KMS-11 (cell line): ENCODE data around the gene PPP1R12A.

ENCODE experiments used
- H2AFZ ChIP-seq: fragments of 200-600 bp; sonication (generic); 2 replicates; pipeline ENCODE4 v1.6.1; 2016; ENCODE audit warnings: antibody characterized with exemption, mixed run types, low read depth
- H3K27ac ChIP-seq: fragments of 200-600 bp; sonication (generic); 2 replicates; pipeline ENCODE4 v1.6.1; 2016; ENCODE audit warnings: mild to moderate bottlenecking, mixed run types
- H3K27me3 ChIP-seq: fragments of 200-600 bp; sonication (generic); 2 replicates; pipeline ENCODE4 v1.6.1; 2017; ENCODE audit warnings: mild to moderate bottlenecking, low read depth, mixed run types, moderate library complexity; ENCODE audit not compliant: insufficient read depth
- H3K36me3 ChIP-seq: fragments of 200-600 bp; sonication (generic); 2 replicates; pipeline ENCODE4 v1.6.1; 2017; ENCODE audit warnings: mild to moderate bottlenecking, mixed run types; ENCODE audit not compliant: insufficient read depth
- H3K4me1 ChIP-seq: fragments of 200-600 bp; sonication (generic); 2 replicates; pipeline ENCODE4 v1.6.1; 2016; ENCODE audit warnings: mild to moderate bottlenecking, low read depth, mixed run types; ENCODE audit not compliant: poor library complexity, severe bottlenecking
- H3K4me2 ChIP-seq: fragments of 200-600 bp; sonication (generic); 2 replicates; pipeline ENCODE4 v1.7.0; 2016; ENCODE audit warnings: mild to moderate bottlenecking, mixed run types
- H3K4me3 ChIP-seq: fragments of 200-600 bp; sonication (generic); IDR thresholded peaks from 2 replicates; pipeline ENCODE4 v1.6.1; 2017; ENCODE audit warnings: low read depth, low read length, mixed read lengths; ENCODE audit not compliant: insufficient read depth
- H3K79me2 ChIP-seq: fragments of 200-600 bp; sonication (generic); 2 replicates; pipeline ENCODE4 v1.6.1; 2016; ENCODE audit warnings: low read depth, mixed run types; ENCODE audit not compliant: insufficient read depth
- H3K9ac ChIP-seq: fragments of 200-600 bp; sonication (generic); 2 replicates; pipeline ENCODE4 v1.6.1; 2016; ENCODE audit warnings: mild to moderate bottlenecking, mixed run types
- H4K20me1 ChIP-seq: fragments of 200-600 bp; sonication (generic); 2 replicates; pipeline ENCODE4 v1.6.1; 2016; ENCODE audit warnings: mild to moderate bottlenecking, mixed run types; ENCODE audit not compliant: insufficient read depth
- CTCF ChIP-seq: fragments of 200-600 bp; sonication (generic); conservative IDR thresholded peaks from 2 replicates; pipeline ENCODE4 v1.6.1; 2017; ENCODE audit warnings: low read depth, mild to moderate bottlenecking, antibody characterized with exemption, low read length, moderate library complexity, mixed read lengths

Gene PPP1R12A

GRCh38 chr12:79874665-79875064, 60.2 kb downstream of the PPP1R12A start:
- H4K20me1 ChIP-seq = peaks cover 50% of the 10 kb centered on the region
- H3K4me2 ChIP-seq = no peak overlapping the region
- H3K79me2 ChIP-seq = peaks cover 99% of the 10 kb centered on the region
- H3K4me1 ChIP-seq = peaks cover 36% of the 10 kb centered on the region
- H3K9ac ChIP-seq = no peak overlapping the region
- H3K27me3 ChIP-seq = no peaks in the 10 kb centered on the region
- no peak overlapping the region for H3K27ac ChIP-seq
- TF ChIP-seq CTCF = no peak
- no peak overlapping the region for H3K4me3 ChIP-seq
- H2AFZ ChIP-seq = no peak overlapping the region
- H3K36me3 ChIP-seq = peaks cover 10% of the 10 kb centered on the region; the same call in 1 of the 2 replicates

- no peaks in the 10 kb centered on the region for H3K27me3 ChIP-seq
- TF ChIP-seq CTCF = no peak
- no peak overlapping the region for H3K4me2 ChIP-seq
- H3K79me2 ChIP-seq = peaks cover 98% of the 10 kb centered on the region
- H3K27ac ChIP-seq = no peak overlapping the region
- peaks cover 21% of the 10 kb centered on the region for H3K4me1 ChIP-seq
- peaks cover 17% of the 10 kb centered on the region; the same call in 1 of the 2 replicates for H3K36me3 ChIP-seq
- H4K20me1 ChIP-seq = peaks cover 49% of the 10 kb centered on the region
- H3K9ac ChIP-seq = no peak overlapping the region
- no peak overlapping the region for H3K4me3 ChIP-seq
- no peak overlapping the region for H2AFZ ChIP-seq
Measured at GRCh38 chr12:79873201-79873600, 61.7 kb downstream of the PPP1R12A start.

GRCh38 chr12:79871621-79872020, 63.3 kb downstream of the PPP1R12A start:
- Histone ChIP-seq H3K79me2 (peaks cover 98% of the 10 kb centered on the region), H2AFZ (no peak overlapping the region), H3K27me3 (no peaks in the 10 kb centered on the region), H3K4me3 (no peak overlapping the region), H3K4me1 (peaks cover 17% of the 10 kb centered on the region), H4K20me1 (peaks cover 50% of the 10 kb centered on the region), H3K4me2 (no peak overlapping the region), H3K36me3 (peaks cover 17% of the 10 kb centered on the region; the same call in 1 of the 2 replicates), H3K9ac (no peak overlapping the region), H3K27ac (no peak overlapping the region)
- no peak for TF ChIP-seq CTCF

- no peak overlapping the region for H2AFZ ChIP-seq
- H3K4me1 ChIP-seq = peaks cover 17% of the 10 kb centered on the region
- H3K27ac ChIP-seq = no peak overlapping the region
- H3K79me2 ChIP-seq = peaks cover 98% of the 10 kb centered on the region
- TF ChIP-seq CTCF = no peak
- H3K9ac ChIP-seq = no peak overlapping the region
- H4K20me1 ChIP-seq = peaks cover 49% of the 10 kb centered on the region
- H3K36me3 ChIP-seq = peaks cover 17% of the 10 kb centered on the region; the same call in 1 of the 2 replicates
- H3K4me2 ChIP-seq = no peak overlapping the region
- no peaks in the 10 kb centered on the region for H3K27me3 ChIP-seq
- no peak overlapping the region for H3K4me3 ChIP-seq
Measured at GRCh38 chr12:79870916-79871315, 64.0 kb downstream of the PPP1R12A start.
